NCI-H748 (cell line): Measurements from ENCODE around the gene ASXL1.

Source experiments
- DNase-seq: peaks from one replicate; lab custom pipeline; 2025; ENCODE audit not compliant: unreplicated experiment; lab: John Stamatoyannopoulos, UW

Gene ASXL1

DNA sequence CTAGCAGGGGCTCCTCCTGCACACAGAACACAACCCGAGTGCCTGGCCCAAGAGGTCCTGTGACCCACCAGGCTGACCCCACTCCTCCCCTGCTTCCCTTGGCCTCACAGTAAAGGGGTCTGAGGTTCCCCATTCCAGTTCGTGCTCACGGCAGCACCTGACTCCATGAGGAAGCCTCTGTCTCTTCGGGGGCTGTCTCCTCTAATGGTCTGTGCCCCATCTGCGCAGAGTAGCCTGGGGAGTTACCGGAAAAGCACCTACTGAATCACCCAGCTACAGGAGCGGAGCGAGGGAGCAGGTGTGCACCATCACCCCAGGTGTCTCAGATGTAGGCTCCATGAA, 93.2 kb downstream of the ASXL1 start:
- DNase-seq: no peak

DNA sequence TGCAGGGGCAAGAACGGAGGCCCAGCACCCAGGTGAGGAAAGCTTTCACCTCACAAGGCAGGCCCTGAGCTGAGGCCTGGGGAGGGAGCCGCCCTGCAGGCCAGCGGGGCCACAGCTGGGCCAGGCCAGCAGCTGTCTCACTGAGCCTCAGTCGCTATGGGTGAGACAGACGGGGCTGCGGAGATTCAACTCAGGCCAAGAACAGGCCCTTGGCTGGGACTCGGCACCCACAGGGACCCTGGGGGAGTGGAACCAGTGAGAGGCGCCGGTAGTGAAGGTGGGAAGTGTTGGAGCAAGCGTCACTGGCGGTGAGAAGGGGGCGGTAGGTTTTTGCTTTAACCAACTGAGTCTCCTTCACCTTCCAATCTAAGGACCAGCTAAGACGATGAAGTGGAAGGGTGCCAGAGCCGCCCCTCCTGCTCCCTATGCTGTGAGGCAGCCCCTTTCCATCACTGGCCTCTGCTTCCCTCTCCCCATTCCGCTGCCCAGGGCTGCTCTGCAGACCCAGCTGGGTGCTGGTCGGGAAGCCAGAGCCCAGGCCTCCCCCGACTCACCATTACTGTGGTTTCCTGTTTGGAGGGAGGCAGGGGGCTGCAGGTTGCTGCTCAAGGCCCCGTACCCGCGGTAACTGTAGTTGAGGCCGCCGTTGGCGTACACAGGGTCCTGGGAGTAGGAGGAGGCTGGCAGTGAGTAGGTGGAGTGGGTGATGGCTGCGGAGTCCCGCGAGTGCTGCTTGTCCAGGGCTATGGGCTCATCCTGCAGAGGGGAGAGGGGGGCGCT, 93.7 kb downstream of the ASXL1 start:
- no peak for DNase-seq

GRCh38 chr20:32452776-32453466, 94.8 kb downstream of the ASXL1 start:
- DNase-seq: no peak

GRCh38 chr20:32453467-32454163, 95.5 kb downstream of the ASXL1 start:
- DNase-seq: no peak

DNA sequence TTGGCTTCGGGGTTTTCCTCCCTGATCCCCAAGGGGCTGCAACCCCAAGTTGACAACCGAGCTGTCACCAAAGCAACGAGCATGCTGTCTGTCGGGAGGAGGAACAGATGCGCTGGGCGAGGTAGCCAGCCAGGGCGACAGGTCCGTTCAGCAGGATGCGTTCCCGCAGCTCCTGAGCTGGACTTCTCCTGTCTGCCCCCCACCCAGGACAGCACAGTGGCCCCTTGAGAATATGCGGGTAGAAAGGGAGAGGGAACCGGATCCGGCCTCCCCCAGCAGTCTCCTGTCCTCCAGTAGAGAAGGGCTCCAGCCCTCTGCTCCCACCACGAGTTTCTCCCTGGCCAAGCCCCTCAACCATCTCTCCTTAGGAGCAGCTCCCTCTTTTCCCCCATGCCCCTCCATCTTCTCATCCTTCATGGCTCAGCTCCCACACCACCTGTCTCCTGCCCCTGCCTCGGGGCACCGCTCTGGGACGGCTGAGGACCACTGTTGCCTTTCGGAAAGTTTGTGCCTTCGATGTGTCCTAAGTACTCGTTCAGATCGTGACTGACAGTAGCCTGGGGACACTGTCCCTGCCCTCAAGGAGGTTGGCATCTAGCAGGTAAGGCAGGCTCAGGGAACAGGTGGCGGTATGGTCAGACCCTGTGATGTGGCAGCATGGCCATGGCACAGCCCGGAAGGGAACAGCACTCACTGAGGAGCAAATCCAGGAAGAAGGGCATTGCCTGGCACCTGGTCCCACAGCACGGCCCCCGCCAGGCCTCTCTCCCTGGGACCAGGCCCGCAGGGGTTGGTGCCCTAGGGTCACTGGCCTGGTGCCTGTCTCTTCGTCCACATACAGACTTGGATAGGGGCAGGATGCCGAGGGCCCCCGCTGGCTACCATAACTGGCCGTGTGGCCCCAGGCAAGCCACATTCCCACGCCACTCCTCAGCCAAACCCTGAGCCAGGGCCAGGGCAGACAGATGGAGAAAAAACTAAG, 96.3 kb downstream of the ASXL1 start:
- DNase-seq: no peak

DNA sequence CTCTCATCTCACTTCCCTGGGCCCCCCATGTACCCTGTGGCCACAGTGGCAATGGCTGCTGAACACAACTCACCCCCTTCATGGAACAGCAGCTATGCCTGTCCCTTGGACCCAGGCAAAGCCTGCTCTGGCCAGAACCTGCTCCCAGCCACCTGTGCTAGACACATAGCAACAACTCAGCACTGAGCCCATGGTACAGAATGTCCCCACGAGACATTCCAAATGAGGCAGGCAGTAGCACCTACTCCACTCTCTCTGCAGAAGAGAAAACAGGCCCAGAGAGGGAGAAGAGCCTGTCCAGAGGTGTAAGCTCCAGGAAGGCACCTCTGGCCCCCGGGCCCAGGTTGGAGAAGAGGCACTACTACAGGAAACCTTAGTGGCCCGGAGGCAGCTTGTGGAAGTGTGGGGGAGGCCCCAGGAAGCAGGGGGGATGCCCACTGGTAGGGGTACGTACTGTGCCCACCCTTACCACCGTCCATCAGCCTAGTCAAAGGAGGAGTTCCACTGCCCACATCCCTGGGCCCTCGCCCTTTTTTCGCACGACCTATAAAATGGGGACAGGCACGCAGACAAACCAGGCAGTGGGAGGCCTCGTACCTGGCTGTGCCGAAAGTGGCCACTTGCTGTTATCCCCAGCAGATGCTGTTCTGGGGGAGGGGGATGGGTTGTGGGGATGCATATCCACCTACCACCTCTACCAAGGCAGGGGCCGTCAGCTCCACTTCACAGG, 97.2 kb downstream of the ASXL1 start:
- no peak for DNase-seq

DNA sequence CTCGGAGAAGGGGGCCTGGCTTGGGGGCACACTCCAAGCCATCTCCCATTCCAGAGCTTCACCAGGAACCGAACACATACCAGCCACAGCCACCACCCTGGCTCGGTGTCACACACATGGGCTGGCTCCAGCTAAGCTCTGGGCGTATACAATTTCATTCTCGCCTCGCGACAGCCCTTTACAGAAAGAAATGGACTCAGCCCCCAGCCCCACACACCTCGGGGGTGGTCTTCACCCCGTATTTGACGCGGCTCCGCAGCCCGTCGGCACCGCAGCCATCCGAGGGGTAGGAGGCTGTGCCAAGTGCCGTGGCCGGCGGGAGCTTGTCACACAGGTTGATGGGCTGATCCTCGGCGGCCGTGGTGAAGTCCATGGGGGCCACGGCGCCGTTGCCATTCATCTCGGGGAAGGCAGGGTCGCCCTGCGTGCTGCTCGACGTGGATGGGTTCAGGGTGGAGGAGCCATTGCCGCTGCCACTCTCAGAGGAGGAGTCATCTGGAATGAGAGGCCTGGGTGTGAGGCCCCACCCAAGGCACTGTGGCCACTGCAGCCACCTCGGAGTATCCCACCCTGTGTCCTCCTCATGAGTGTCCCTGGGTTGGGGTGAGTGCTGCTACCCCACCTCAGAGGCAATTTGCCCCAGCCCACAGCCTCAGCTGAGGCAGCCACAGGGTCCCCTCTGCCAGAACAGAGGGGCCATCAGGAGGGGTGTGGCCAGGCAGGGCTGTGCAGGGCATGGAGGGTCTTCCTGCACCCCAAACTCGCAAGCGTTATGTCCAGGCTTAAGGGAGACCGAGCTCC, 98.0 kb downstream of the ASXL1 start:
- DNase-seq: no peak

DNA sequence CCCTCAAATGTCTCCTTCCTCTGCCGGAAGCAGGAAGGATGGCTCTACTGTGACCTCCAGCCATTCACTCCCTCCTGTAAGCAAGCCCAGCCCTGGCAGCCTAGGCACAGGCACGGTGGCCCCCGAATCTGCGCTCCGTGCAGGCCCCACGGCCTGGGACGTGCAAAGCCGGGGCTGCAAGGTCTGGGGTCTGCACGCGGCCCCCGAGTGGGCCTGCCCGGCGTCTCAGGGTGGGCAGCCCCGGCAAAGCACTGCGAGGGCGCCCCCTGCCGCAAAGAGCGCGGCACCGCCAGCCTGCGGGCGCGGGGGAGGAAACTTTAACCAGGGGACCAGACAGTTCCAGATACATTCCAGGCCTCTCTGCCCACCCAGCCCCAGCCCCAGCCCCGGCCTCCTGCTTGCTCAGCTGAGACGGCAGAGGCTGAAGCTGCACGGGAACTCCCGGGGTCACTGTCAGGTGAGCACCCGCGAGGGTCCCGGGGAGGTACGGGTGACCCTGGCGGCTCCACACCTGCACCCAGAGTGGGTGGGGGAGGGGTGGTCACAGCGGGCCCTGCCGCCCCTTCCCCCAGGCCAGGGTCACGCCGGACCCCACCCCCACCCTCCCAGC, 98.8 kb downstream of the ASXL1 start:
- no peak for DNase-seq

DNA sequence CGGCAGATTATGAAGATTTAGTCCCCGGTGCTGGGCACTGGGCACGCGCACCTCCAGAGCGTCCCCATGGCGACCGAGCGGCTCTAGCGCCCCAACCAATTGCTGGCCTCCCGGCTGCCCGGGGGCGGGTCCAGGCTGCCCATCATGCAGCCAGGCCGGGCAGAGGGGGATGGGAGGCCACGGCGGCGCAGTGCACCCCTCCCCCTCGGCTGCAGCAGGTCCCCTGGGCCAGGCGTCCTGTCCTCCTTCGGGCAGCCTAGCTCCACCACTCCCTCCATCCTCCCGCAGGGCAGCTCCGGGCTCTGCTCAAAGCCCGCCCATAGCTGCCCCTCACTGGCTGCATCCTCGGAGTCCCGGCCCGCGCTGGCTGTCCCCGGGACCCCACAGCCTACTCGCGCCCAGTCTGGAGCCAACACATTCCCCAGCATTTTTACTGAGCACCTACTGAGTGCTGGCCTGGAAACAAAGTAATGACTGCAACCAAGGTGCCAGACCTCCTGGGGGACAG, 99.4 kb downstream of the ASXL1 start:
- no peak for DNase-seq

- no peak for DNase-seq
Measured at GRCh38 chr20:32458061-32458836, 100.1 kb downstream of the ASXL1 start.

DNA sequence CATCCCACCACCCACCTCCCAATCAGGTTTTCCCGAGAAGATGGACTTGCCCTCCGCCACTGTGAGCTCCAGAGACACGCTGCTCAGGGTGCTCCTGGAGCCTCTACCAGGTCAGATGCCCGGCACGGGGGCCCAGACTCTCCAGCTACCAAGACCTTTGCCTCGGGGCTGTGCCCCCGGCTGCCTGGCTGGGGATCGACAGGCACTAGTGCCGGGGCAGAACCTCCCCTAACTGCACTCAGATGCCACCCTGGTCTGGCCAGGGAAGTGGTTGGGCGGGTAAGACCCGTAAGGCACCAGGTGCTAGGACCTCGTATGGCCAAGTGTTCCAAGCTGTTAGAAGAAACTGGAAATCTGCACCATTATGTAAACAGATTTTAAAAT, 100.7 kb downstream of the ASXL1 start:
- DNase-seq: no peak

- no peak for DNase-seq
Measured at GRCh38 chr20:32460231-32460630, 102.1 kb downstream of the ASXL1 start.

GRCh38 chr20:32460683-32461320, 102.7 kb downstream of the ASXL1 start:
- DNase-seq: no peak

GRCh38 chr20:32461836-32462600, 103.9 kb downstream of the ASXL1 start:
- DNase-seq: no peak

GRCh38 chr20:32462900-32463641, 104.9 kb downstream of the ASXL1 start:
- DNase-seq: no peak
